ENCODE results near the gene SEMA5A. TPM values are rescaled to one million over a fixed set of nuclear protein-coding genes. Genes with fewer than 3 reads are reported as not detected.

Gene SEMA5A
- total and polyA plus RNA-seq, 2 of the 8 experiments (the other 6 are each of a cell fraction or from before 2014, with no cell fraction given): 5.3 to 8.9 TPM

DNA sequence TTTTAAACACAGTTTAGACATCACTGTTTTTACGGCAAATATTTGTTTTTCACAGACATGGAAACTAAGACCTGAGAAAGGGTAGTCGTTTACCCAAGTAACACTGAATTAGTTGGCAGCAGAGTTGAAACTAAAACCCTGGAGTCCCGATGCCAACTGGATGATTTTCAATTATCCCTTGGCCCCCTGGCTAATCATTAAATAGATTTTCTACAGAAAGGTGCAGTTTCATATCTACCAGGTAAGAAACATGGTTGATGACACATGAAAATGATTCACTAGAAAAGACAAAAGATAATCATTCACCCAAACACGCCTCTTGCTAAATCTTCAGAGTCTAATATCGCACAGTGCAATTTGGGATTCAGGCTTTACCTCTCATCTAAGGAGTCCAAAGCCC is 136.9 kb downstream of the SEMA5A start:
- H4K5ac ChIP-seq (ENCODE audit: insufficient read length, low read depth, low read length): no peak overlapping the region
- H3K9ac ChIP-seq (replicated peaks in 1 of 4; ENCODE audit: extremely low read depth in 1 of 4, low read depth in 3 of 4, low read length in 3 of 4): no peak overlapping the region
- no peak overlapping the region for H3K27ac ChIP-seq (ENCODE audit: low read depth, low read length)
- H4K20me1 ChIP-seq (replicated peaks in 1 of 2; ENCODE audit: control insufficient read depth in 1 of 2, insufficient read depth in 2 of 2, low read length in 2 of 2): peaks cover 2 to 4% of the 10 kb centered on the region in 2 experiments
- no peaks in the 10 kb centered on the region for H3K79me2 ChIP-seq (ENCODE audit: control insufficient read depth in 1 of 2, insufficient read depth in 2 of 2, low read length in 2 of 2)
- H4K91ac ChIP-seq (replicated peaks; ENCODE audit: insufficient read length, low read length): no peak overlapping the region
- peaks cover 0 to 3% (median 1%) of the 10 kb centered on the region in 4 experiments; a peak in 3 of 7 replicates for H3K4me1 ChIP-seq (replicated peaks in 1 of 4; ENCODE audit: control insufficient read depth in 3 of 4, insufficient read depth in 4 of 4, low read length in 3 of 4)
- no peak overlapping the region for H3K4ac ChIP-seq (replicated peaks; ENCODE audit: insufficient read length, low read depth, low read length)
- H3K56ac ChIP-seq (replicated peaks; ENCODE audit: insufficient read length, low read depth, low read length): no peak overlapping the region
- no peaks in the 10 kb centered on the region; the same call in 1 of the 2 replicates for H3K79me1 ChIP-seq (ENCODE audit: low read depth, low read length)
- no peak overlapping the region for H3K18ac ChIP-seq (ENCODE audit: extremely low read depth, low read length)
- H2BK15ac ChIP-seq (ENCODE audit: low read length): no peak overlapping the region
- POLR2A ChIA-PET (ENCODE audit: partially characterized antibody): interaction anchor here (1.5 kb wide), 1 partner anchor 11 kb away, joined by 3 read pairs; no protein-coding TSS in a partner anchor
- H2BK12ac ChIP-seq (ENCODE audit: low read depth, low read length): no peak overlapping the region
- peak overlapping the region; percentile 82; the same call in 1 of the 2 replicates for H4K8ac ChIP-seq (ENCODE audit: extremely low read depth, insufficient read depth, low read length)
- no peak overlapping the region for H2BK20ac ChIP-seq (ENCODE audit: low read length)
- no peaks in the 10 kb centered on the region for H3K9me3 ChIP-seq (ENCODE audit: insufficient read depth in 2 of 2, low read depth in 1 of 2, low read length in 1 of 2)
- DNase-seq (ENCODE audit: low read depth in 1 of 2, low spot score in 2 of 2): no peak
- WGBS, 2 experiments (ENCODE audit: extremely low coverage in 1 of 2, insufficient coverage in 1 of 2, insufficient read length in 1 of 2, insufficient replicate concordance in 2 of 2, low coverage in 1 of 2, low lambda C conversion rate in 2 of 2, missing lambda C conversion rate in 1 of 2): 93% methylated on average over 5 of the region's 5 CpGs; no CpG with 5 or more reads in 1 of the 2 experiments
- no peak overlapping the region for H2AFZ ChIP-seq (ENCODE audit: low read length)
- H3K4me2 ChIP-seq (ENCODE audit: insufficient read depth in 1 of 2, low read depth in 2 of 2, low read length in 2 of 2): no peak overlapping the region
- CTCF ChIA-PET (ENCODE audit: partially characterized antibody): no interaction called here
- no peaks in the 10 kb centered on the region for H3K36me3 ChIP-seq (ENCODE audit: control insufficient read depth in 2 of 4, insufficient read depth in 4 of 4, low read length in 3 of 4)
- FAIRE-seq: no peak
- no peak overlapping the region for H2BK120ac ChIP-seq (replicated peaks; ENCODE audit: low read depth, low read length)
- H3K23ac ChIP-seq (ENCODE audit: insufficient read length): no peak overlapping the region
- TF ChIP-seq TAF7 (optimal IDR thresholded peaks at IDR 0.05; ENCODE audit: borderline replicate concordance, low read depth, low read length): no peak
- no peak for TF ChIP-seq CBX8 (IDR thresholded peaks at IDR 0.05; ENCODE audit: borderline replicate concordance, low read depth, low read length)
- TF ChIP-seq KDM1A (IDR thresholded peaks at IDR 0.05; ENCODE audit: borderline replicate concordance, low read length): no peak
- TF ChIP-seq CTBP2 (IDR thresholded peaks at IDR 0.05; ENCODE audit: borderline replicate concordance, insufficient read depth, insufficient read length, low read length): no peak
- no peak for TF ChIP-seq TCF12 (IDR thresholded peaks at IDR 0.05; ENCODE audit: low read depth, low read length)
- TF ChIP-seq ATF2 (IDR thresholded peaks at IDR 0.05; ENCODE audit: low read length): no peak
- TF ChIP-seq YY1 (IDR thresholded peaks at IDR 0.05; ENCODE audit: low read depth, low read length): no peak
- TF ChIP-seq POLR2A (IDR thresholded peaks at IDR 0.05; ENCODE audit: control extremely low read depth in 1 of 2, low read depth in 2 of 2, low read length in 2 of 2): no peak
- no peak for TF ChIP-seq FOSL1 (IDR thresholded peaks at IDR 0.05; ENCODE audit: insufficient read depth, low read depth, low read length)
- TF ChIP-seq NANOG (IDR thresholded peaks at IDR 0.05; ENCODE audit: insufficient read depth, low read depth, low read length, poor library complexity, severe bottlenecking): no peak
- no peak overlapping the region for H3K4me3 ChIP-seq (ENCODE audit: extremely low read depth in 1 of 4, insufficient read depth in 2 of 4, low read depth in 3 of 4, low read length in 4 of 4)
- H2BK5ac ChIP-seq (ENCODE audit: low read depth, low read length): no peak overlapping the region
- no peak overlapping the region for H3K14ac ChIP-seq (ENCODE audit: insufficient read length)
- peaks cover 5% of the 10 kb centered on the region; the same call in 1 of the 2 replicates for H3K23me2 ChIP-seq (ENCODE audit: low read depth, low read length)
- H3K27me3 ChIP-seq (replicated peaks in 1 of 4; ENCODE audit: control insufficient read depth in 3 of 4, extremely low read depth in 1 of 4, insufficient read depth in 3 of 4, low read length in 3 of 4): no peaks in the 10 kb centered on the region; a peak in 1 of 7 replicates
- no peak overlapping the region for H2AK5ac ChIP-seq (ENCODE audit: low read depth, low read length)

Data from H1 (cell line).